HepG2 (cell line): ENCODE data around the gene PRKCSH. TPM values are rescaled to one million over a fixed set of nuclear protein-coding genes. Genes with fewer than 3 reads are reported as not detected.

Experiments
- ATAC-seq: fragments of 200-7000 bp; cut with Tn5 transposase; 3 replicates; pipeline ENCODE4 v1.9.1; 2020; ENCODE audit warnings: mild to moderate bottlenecking, moderate library complexity
- BruUV-seq: library from RNA; stranded (reverse); fragments of 400-500 nt; replicated peaks from 2 replicates; lab custom pipeline; 2021; lab: Mats Ljungman, UMichigan
- CTCF ChIA-PET: fragments of 300-600 bp; formaldehyde crosslinking; extraction: SDS; loops from one replicate; lab custom pipeline; 2021; ENCODE audit warnings: low total read pairs, inconsistent platforms, low intra/inter-chr PET ratio; lab: Yijun Ruan, JAX
- POLR2A ChIA-PET: fragments of 350-600 bp; sonication (Branson Sonifier 250); formaldehyde crosslinking; loops from one replicate; lab custom pipeline; 2020; ENCODE audit warnings: antibody characterized with exemption, inconsistent platforms; lab: Yijun Ruan, JAX
- DNase-seq: peaks from one replicate; pipeline ENCODE4 v3.0.0-alpha.2; 2015; ENCODE audit warnings: low spot score
- FAIRE-seq: peaks from 3 replicates; lab custom pipeline; 2011; peaks lifted over from hg19 to GRCh38; lab: Jason Lieb, UNC
- H2AFZ ChIP-seq: one replicate; pipeline ENCODE4 v1.6.1; 2011; ENCODE audit warnings: low read length, inconsistent platforms
- H3K27ac ChIP-seq: fragments of 300-600 bp; 3 replicates; pipeline ENCODE4 v1.8.0; 2011; ENCODE audit warnings: mixed run types, mild to moderate bottlenecking, mixed read lengths, low read length, inconsistent platforms; ENCODE audit not compliant: insufficient read depth; ENCODE audit errors: extremely low read length
- H3K27me3 ChIP-seq, 2 experiments: fragments of 200-600 bp in 1 of 2; 2 replicates in 1 of 2; 3 replicates in 1 of 2; pipeline versions ENCODE4 v1.6.0 to v1.8.0; 2011; ENCODE audit warnings: low read length in 2 of 2, mild to moderate bottlenecking in 2 of 2, moderate library complexity in 2 of 2, inconsistent platforms in 1 of 2; ENCODE audit not compliant: insufficient read depth in 2 of 2, control insufficient read depth in 1 of 2
- H3K36me3 ChIP-seq, 2 experiments: fragments of 200-600 bp in 1 of 2; replicated peaks in 1 of 2; 2 replicates in 1 of 2; 3 replicates in 1 of 2; pipeline versions ENCODE4 v1.5.1 to v1.8.0; 2011; ENCODE audit warnings: low read length in 2 of 2, inconsistent platforms in 1 of 2; ENCODE audit not compliant: insufficient read depth in 2 of 2, control insufficient read depth in 1 of 2
- H3K4me1 ChIP-seq: 2 replicates; pipeline ENCODE4 v1.5.1; 2012; ENCODE audit warnings: low read length, inconsistent platforms; ENCODE audit not compliant: insufficient read depth
- H3K4me2 ChIP-seq: 2 replicates; pipeline ENCODE4 v1.6.0; 2011; ENCODE audit warnings: low read depth, low read length, inconsistent platforms
- H3K4me3 ChIP-seq, 3 experiments: fragments of 200-600 bp in 1 of 3; sonication (generic), shearing (Covaris generic) in 1 of 3; replicated peaks in 1 of 3; 2 replicates each; pipeline ENCODE4 v1.5.1; 2011 to 2016; ENCODE audit warnings: low read length in 3 of 3, inconsistent platforms in 2 of 3, low read depth in 2 of 3, mild to moderate bottlenecking in 2 of 3, control low read depth in 1 of 3, mixed read lengths in 1 of 3; ENCODE audit not compliant: insufficient read depth in 1 of 3
- H3K79me2 ChIP-seq: one replicate; pipeline ENCODE4 v1.6.1; 2011; ENCODE audit warnings: low read length, inconsistent platforms; ENCODE audit not compliant: insufficient read depth
- H3K9ac ChIP-seq: 2 replicates; pipeline ENCODE4 v1.6.0; 2011; ENCODE audit warnings: mild to moderate bottlenecking, low read depth, low read length, inconsistent platforms; ENCODE audit not compliant: insufficient read depth
- H3K9me3 ChIP-seq: 2 replicates; pipeline ENCODE4 v1.5.1; 2012; ENCODE audit warnings: mild to moderate bottlenecking, low read length
- H4K20me1 ChIP-seq: 2 replicates; pipeline ENCODE4 v1.6.0; 2011; ENCODE audit warnings: inconsistent platforms, mild to moderate bottlenecking, low read length, moderate library complexity; ENCODE audit not compliant: insufficient read depth
- BCL6 ChIP-seq: IDR thresholded peaks from 2 replicates; pipeline ENCODE4 v1.6.1; 2016; ENCODE audit warnings: missing genetic modification reagents, missing compliant biosample characterization
- BHLHE40 ChIP-seq: IDR thresholded peaks from 2 replicates; pipeline ENCODE4 v1.6.1; 2011; ENCODE audit warnings: low read length, improper control_type of control experiment
- CEBPG ChIP-seq: IDR thresholded peaks from 2 replicates; pipeline ENCODE4 v1.6.1; 2016
- HNRNPL ChIP-seq: fragments of 200-400 bp; formaldehyde crosslinking; IDR thresholded peaks from 2 replicates; pipeline ENCODE4 v1.6.1; 2017; ENCODE audit warnings: mild to moderate bottlenecking, low read depth, low read length
- JUND ChIP-seq: sonication (generic); formaldehyde crosslinking; IDR thresholded peaks from 2 replicates; pipeline ENCODE4 v1.8.0; 2022; ENCODE audit warnings: mild to moderate bottlenecking, missing genetic modification reagents
- NAIF1 ChIP-seq: sonication (generic); formaldehyde crosslinking; IDR thresholded peaks from 2 replicates; pipeline ENCODE4 v1.5.0; 2020; ENCODE audit warnings: mild to moderate bottlenecking, missing genetic modification reagents, borderline replicate concordance
- NR2F6 ChIP-seq, 2 experiments: IDR thresholded peaks; 2 replicates each; pipeline ENCODE4 v1.6.1; 2016; ENCODE audit warnings: antibody characterized with exemption in 1 of 2, mild to moderate bottlenecking in 1 of 2
- SKI ChIP-seq: fragments of 450-650 bp; IDR thresholded peaks from one replicate; pipeline ENCODE4 v1.6.1; 2018; ENCODE audit warnings: mild to moderate bottlenecking; ENCODE audit not compliant: partially characterized antibody
- YEATS4 ChIP-seq: sonication (generic); formaldehyde crosslinking; IDR thresholded peaks from 2 replicates; pipeline ENCODE4 v1.4.0; 2020; ENCODE audit warnings: missing genetic modification reagents, borderline replicate concordance
- ZNF264 ChIP-seq: sonication (generic); formaldehyde crosslinking; IDR thresholded peaks from 2 replicates; pipeline ENCODE4 v1.4.0; 2020; ENCODE audit warnings: missing genetic modification reagents
- ZNF317 ChIP-seq: sonication (generic); formaldehyde crosslinking; IDR thresholded peaks from 2 replicates; pipeline ENCODE4 v1.5.0; 2020; ENCODE audit warnings: mild to moderate bottlenecking, missing genetic modification reagents
- WGBS: methylation state at CpG from one replicate; pipeline ENCODE4 v1.1.6; 2017; ENCODE audit warnings: low lambda C conversion rate; 5-methylcytosine and 5-hydroxymethylcytosine counted together
- in situ Hi-C: cut with HindIII; loops from 2 replicates; pipeline ENCODE4 v1.10.0; 2017; ENCODE audit warnings: low pct_unique_long_range_greater_than_20kb; ENCODE audit not compliant: extremely low pct_ligation_motif_present
- intact Hi-C: fragments of 100-400 bp; cut with micrococcal nuclease; formaldehyde crosslinking; loops from one replicate; pipeline ENCODE4 v1.10.0; 2022; ENCODE audit not compliant: unreplicated experiment
- polyA plus RNA-seq, 8 experiments: library from polyadenylated mRNA; depleted of rRNA in 3 of 8; stranded (reverse) in 7 of 8; unstranded in 1 of 8; fragments of >200 nt; fragmentation: Illumina TruSeq in 4 of 8; extraction: Trizol in 4 of 8; gene quantifications; 2 replicates each; pipeline versions ENCODE4 v1.2.1 to v1.2.3, GENCODE V29; 2011 to 2016; ENCODE audit warnings: low read depth in 4 of 8, missing spikeins in 1 of 8, mixed read lengths in 1 of 8; ENCODE audit not compliant: insufficient read depth in 1 of 8
- total RNA-seq, 5 experiments: library from RNA; depleted of rRNA; stranded (reverse); fragments of >200 nt; fragmentation: Illumina TruSeq; extraction: Trizol; gene quantifications; 2 replicates each; pipeline ENCODE4 v1.2.3, GENCODE V29; 2016; ENCODE audit warnings: low read depth in 1 of 5
- TF ChIP-seq, protein P1 (sequence below): sonication (generic); formaldehyde crosslinking; IDR thresholded peaks from 2 replicates; pipeline ENCODE4 v1.5.0; 2020; ENCODE audit warnings: mild to moderate bottlenecking, missing genetic modification reagents
- TF ChIP-seq, protein P2 (sequence below): sonication (generic); formaldehyde crosslinking; IDR thresholded peaks from 2 replicates; pipeline ENCODE4 v1.4.0; 2020; ENCODE audit warnings: missing genetic modification reagents

The PRKCSH gene
- total and polyA plus RNA-seq, 2 of the 13 experiments (the other 11 are each of a cell fraction or from before 2014, with no cell fraction given), result 85.1 to 125 TPM

DNA sequence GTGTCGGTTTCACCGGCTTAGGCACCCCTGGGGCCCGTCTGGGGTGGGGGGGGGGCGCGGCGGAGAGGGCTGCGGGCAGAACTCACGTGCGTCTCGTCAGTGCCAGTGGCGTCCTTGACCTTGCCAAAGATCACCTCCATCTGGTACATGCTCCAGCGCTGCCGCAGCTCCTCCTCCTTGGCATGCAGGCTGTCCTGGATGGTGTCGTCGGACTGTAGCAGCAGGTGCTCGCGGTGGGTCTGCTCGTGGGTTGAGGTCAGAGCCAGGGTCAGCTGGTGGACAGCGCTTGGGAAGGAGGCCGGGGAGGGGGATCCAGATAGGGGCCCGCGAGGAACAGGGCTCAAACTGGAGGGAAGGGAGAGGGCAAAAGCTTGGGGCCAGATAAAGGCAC is 11.6 kb upstream of the PRKCSH start:
- DNase-seq (no peak), FAIRE-seq (no peak), ATAC-seq (no peak)
- no peaks in the 10 kb centered on the region for H4K20me1 ChIP-seq
- H3K4me3 ChIP-seq, result peak overlapping the region in 1 of 3 experiments; percentile 10; a peak in 1 of 6 replicates
- H3K4me1 ChIP-seq, result peaks cover 51% of the 10 kb centered on the region
- no peaks in the 10 kb centered on the region for H3K36me3 ChIP-seq
- no peak overlapping the region for H3K4me2 ChIP-seq
- POLR2A ChIA-PET, result interaction anchor here (1.4 kb wide), 1 partner anchor 49 kb away, joined by 3 read pairs; the partner anchor contains the start of gene SWSAP1
- H3K9me3 ChIP-seq, result no peaks in the 10 kb centered on the region
- no peak overlapping the region for H2AFZ ChIP-seq
- no peaks in the 10 kb centered on the region for H3K79me2 ChIP-seq
- peaks cover 3 to 35% of the 10 kb centered on the region in 2 experiments; a peak in 4 of 5 replicates for H3K27me3 ChIP-seq
- intact Hi-C loops, result loop anchor here (5.0 kb wide), 1 partner anchor 41 kb away; the partner anchor contains the start of gene EPOR
- WGBS, result 15% methylated on average over 15 of the region's 22 CpGs
- CTCF ChIA-PET, result no interaction called here
- TF ChIP-seq NR2F6 (IDR thresholded peaks at IDR 0.05), result no peak
- TF ChIP-seq NR2F6 (CRISPR knock-in tag; IDR thresholded peaks at IDR 0.05), result peak; percentile 21; the same call in 1 of the 2 replicates
- no peak for TF ChIP-seq SKI
- no peak for TF ChIP-seq YEATS4 (CRISPR knock-in tag)
- TF ChIP-seq BCL6, result no peak
- TF ChIP-seq JUND (CRISPR knock-in tag), result no peak
- no peak for TF ChIP-seq ZNF264 (CRISPR knock-in tag)
- peak; percentile 28; the same call in 1 of the 2 replicates for TF ChIP-seq BHLHE40
- in situ Hi-C loops, result loop anchor here (5.0 kb wide), 1 partner anchor 41 kb away; the partner anchor contains the start of gene EPOR
- no TSS peak for BruUV-seq
- H3K27ac ChIP-seq, result no peak overlapping the region
- H3K9ac ChIP-seq, result no peak overlapping the region

DNA sequence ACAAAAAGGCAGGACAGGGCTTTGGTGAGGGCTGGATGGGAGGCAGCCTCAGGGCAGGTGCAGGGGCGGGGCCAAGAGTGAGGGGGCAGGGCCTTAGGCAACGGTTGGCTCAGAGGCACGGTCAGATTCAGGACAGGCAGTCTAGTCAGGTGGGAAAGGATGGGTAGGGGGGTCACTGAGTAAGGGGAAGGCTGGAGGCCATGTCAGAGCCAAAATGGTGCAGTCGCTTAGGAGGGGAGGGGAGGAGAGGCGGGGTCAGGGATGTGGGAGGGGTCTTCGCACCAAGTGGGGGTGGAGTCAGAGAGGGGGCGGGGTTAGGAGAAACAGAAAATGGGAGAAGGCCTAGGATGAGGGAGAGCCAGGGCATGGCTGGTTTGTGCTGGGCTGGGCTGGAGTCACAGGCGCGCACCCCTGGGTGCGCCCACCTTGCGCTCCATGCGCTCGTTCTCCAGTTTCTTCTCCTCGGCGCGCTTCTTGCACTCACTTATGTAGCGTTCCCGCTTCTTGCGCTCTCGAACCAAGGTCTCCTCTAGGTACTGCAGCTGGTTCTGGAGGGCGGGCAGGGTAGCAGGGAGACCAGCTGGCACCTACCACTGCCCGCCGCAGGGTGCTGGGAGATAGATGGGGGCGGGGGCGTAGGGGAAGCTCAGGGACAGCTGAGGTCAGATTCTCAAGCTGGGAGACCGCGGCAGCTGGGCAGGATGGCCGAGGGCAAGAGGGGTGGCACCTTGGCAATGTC is 9.5 kb upstream of the PRKCSH start:
- intact Hi-C loops (no loop called here), in situ Hi-C loops (no loop called here)
- 79% methylated on average over 28 of the region's 28 CpGs for WGBS
- H3K4me2 ChIP-seq, result no peak overlapping the region
- TF ChIP-seq, protein P1, sequence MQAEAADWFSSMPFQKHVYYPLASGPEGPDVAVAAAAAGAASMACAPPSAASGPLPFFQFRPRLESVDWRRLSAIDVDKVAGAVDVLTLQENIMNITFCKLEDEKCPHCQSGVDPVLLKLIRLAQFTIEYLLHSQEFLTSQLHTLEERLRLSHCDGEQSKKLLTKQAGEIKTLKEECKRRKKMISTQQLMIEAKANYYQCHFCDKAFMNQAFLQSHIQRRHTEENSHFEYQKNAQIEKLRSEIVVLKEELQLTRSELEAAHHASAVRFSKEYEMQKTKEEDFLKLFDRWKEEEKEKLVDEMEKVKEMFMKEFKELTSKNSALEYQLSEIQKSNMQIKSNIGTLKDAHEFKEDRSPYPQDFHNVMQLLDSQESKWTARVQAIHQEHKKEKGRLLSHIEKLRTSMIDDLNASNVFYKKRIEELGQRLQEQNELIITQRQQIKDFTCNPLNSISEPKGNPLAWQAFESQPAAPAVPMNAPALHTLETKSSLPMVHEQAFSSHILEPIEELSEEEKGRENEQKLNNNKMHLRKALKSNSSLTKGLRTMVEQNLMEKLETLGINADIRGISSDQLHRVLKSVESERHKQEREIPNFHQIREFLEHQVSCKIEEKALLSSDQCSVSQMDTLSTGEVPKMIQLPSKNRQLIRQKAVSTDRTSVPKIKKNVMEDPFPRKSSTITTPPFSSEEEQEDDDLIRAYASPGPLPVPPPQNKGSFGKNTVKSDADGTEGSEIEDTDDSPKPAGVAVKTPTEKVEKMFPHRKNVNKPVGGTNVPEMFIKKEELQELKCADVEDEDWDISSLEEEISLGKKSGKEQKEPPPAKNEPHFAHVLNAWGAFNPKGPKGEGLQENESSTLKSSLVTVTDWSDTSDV (CRISPR knock-in tag), result no peak
- TF ChIP-seq, protein P2, sequence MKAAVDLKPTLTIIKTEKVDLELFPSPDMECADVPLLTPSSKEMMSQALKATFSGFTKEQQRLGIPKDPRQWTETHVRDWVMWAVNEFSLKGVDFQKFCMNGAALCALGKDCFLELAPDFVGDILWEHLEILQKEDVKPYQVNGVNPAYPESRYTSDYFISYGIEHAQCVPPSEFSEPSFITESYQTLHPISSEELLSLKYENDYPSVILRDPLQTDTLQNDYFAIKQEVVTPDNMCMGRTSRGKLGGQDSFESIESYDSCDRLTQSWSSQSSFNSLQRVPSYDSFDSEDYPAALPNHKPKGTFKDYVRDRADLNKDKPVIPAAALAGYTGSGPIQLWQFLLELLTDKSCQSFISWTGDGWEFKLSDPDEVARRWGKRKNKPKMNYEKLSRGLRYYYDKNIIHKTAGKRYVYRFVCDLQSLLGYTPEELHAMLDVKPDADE (CRISPR knock-in tag), result no peak
- TF ChIP-seq CEBPG (CRISPR knock-in tag) (no peak), HNRNPL (0 out of 2 replicates have a peak, but pooled peaks have one; percentile 48), ZNF317 (CRISPR knock-in tag) (no peak), NAIF1 (CRISPR knock-in tag) (no peak)
- ChIA-PET CTCF (no interaction called here), POLR2A (interaction anchor here (1.7 kb wide), 1 partner anchor 10 kb away, joined by 7 read pairs; the partner anchor contains the start of genes ODAD3 and PRKCSH)
- DNase-seq, result no peak
- H3K36me3 ChIP-seq, result no peaks in the 10 kb centered on the region
- no peak for FAIRE-seq
- H3K9ac ChIP-seq, result no peak overlapping the region
- peaks cover 3 to 32% of the 10 kb centered on the region in 2 experiments; a peak in 4 of 5 replicates for H3K27me3 ChIP-seq
- H3K9me3 ChIP-seq, result no peaks in the 10 kb centered on the region
- H4K20me1 ChIP-seq, result no peaks in the 10 kb centered on the region
- BruUV-seq, result no TSS peak
- H3K4me1 ChIP-seq, result peaks cover 34% of the 10 kb centered on the region
- no peak overlapping the region for H3K27ac ChIP-seq
- H3K79me2 ChIP-seq, result no peaks in the 10 kb centered on the region
- H3K4me3 ChIP-seq, result no peak overlapping the region
- H2AFZ ChIP-seq, result no peak overlapping the region
- no peak for ATAC-seq
